C4-2B (cell line): Measurements from ENCODE around the gene TENM4.

Source experiments
- ZFX ChIP-seq: fragments of 450-650 bp; IDR thresholded peaks from 2 replicates; pipeline ENCODE4 v1.6.1; 2017
- TF ChIP-seq, protein P1 (sequence below): fragments of 450-650 bp; conservative IDR thresholded peaks from 2 replicates; pipeline ENCODE4 v1.5.1; 2017; ENCODE audit warnings: mild to moderate bottlenecking

- TF ChIP-seq, protein P1, sequence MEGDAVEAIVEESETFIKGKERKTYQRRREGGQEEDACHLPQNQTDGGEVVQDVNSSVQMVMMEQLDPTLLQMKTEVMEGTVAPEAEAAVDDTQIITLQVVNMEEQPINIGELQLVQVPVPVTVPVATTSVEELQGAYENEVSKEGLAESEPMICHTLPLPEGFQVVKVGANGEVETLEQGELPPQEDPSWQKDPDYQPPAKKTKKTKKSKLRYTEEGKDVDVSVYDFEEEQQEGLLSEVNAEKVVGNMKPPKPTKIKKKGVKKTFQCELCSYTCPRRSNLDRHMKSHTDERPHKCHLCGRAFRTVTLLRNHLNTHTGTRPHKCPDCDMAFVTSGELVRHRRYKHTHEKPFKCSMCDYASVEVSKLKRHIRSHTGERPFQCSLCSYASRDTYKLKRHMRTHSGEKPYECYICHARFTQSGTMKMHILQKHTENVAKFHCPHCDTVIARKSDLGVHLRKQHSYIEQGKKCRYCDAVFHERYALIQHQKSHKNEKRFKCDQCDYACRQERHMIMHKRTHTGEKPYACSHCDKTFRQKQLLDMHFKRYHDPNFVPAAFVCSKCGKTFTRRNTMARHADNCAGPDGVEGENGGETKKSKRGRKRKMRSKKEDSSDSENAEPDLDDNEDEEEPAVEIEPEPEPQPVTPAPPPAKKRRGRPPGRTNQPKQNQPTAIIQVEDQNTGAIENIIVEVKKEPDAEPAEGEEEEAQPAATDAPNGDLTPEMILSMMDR, result no peak
- TF ChIP-seq ZFX, result no peak
Measured at GRCh38 chr11:79290761-79291160, 150.1 kb downstream of the TENM4 start.
